ENCODE measurements around the gene SYNGR1. TPM values are rescaled to one million over a fixed set of nuclear protein-coding genes. Genes with fewer than 3 reads are reported as not detected.

The SYNGR1 gene
- total RNA-seq, 1 donor from 2014 or later, result 5.7 TPM

DNA sequence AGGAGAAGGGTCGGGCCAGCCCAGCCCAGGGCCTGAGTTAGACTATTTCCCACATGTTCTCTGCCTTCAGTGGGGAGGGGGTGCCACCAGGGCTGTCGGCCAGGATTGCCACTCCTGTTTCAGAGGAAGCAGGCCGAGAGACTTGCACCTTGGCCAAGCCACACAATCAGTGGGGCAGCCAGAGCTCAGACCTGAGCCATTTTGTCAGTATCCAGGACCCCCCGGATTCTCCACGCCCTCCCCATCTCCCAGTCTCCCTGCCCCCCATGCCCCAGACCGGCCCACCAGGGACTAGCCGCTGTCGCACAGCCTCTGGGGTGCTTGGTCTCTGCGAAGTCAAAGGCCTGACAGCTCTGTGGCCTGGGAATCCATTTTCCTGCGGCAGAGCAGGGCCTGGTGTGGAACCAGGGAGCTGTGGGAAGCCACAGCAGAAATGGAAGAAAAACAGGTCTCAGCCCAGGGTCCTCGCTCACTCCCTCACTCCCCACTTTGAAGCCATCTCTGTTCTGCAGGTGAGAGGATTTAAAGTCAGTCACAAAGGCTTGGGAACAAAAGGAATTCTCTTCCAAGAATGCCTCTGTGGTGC is 81.5 kb downstream of the SYNGR1 start:
- H3K9me3 ChIP-seq (ENCODE audit: control insufficient read depth in 3 of 3, low read length in 3 of 3), result no peaks in the 10 kb centered on the region
- H3K36me3 ChIP-seq (ENCODE audit: control insufficient read depth in 3 of 3, insufficient read depth in 3 of 3, low read length in 3 of 3), result peaks cover 38 to 47% (median 38%) of the 10 kb centered on the region in 3 donors
- H3K27me3 ChIP-seq (ENCODE audit: control insufficient read depth in 3 of 3, insufficient read depth in 3 of 3, low read length in 3 of 3), result no peaks in the 10 kb centered on the region
- H3K4me3 ChIP-seq (ENCODE audit: low read length in 3 of 3), result peak overlapping the region; percentile 8 to 46 (median 29)
- H3K9ac ChIP-seq (ENCODE audit: low read depth in 1 of 3, low read length in 3 of 3), result peak overlapping the region; percentile 85 to 89 (median 86)
- H3K4me1 ChIP-seq (ENCODE audit: control insufficient read depth in 3 of 3, insufficient read depth in 3 of 3, low read length in 3 of 3), result peaks cover 35 to 49% (median 42%) of the 10 kb centered on the region in 3 donors
- H3K27ac ChIP-seq (ENCODE audit: low read depth, low read length), result peak overlapping the region; percentile 99

GRCh38 chr22:39431821-39432251 is 82.0 kb downstream of the SYNGR1 start:
- no peaks in the 10 kb centered on the region for H3K27me3 ChIP-seq (ENCODE audit: control insufficient read depth in 3 of 3, insufficient read depth in 3 of 3, low read length in 3 of 3)
- H3K4me3 ChIP-seq (ENCODE audit: low read length in 3 of 3), result peak overlapping the region; percentile 29 to 63 (median 46)
- peak overlapping the region; percentile 85 to 89 (median 86) for H3K9ac ChIP-seq (ENCODE audit: low read depth in 1 of 3, low read length in 3 of 3)
- H3K9me3 ChIP-seq (ENCODE audit: control insufficient read depth in 3 of 3, low read length in 3 of 3), result no peaks in the 10 kb centered on the region
- H3K36me3 ChIP-seq (ENCODE audit: control insufficient read depth in 3 of 3, insufficient read depth in 3 of 3, low read length in 3 of 3), result peaks cover 33 to 42% (median 33%) of the 10 kb centered on the region in 3 donors
- H3K4me1 ChIP-seq (ENCODE audit: control insufficient read depth in 3 of 3, insufficient read depth in 3 of 3, low read length in 3 of 3), result peaks cover 35 to 48% (median 42%) of the 10 kb centered on the region in 3 donors
- peak overlapping the region; percentile 99 for H3K27ac ChIP-seq (ENCODE audit: low read depth, low read length)

- Histone ChIP-seq H3K9ac (ENCODE audit: low read depth in 1 of 3, low read length in 3 of 3) (peak overlapping the region; percentile 85 to 89 (median 86)), H3K4me3 (ENCODE audit: low read length in 3 of 3) (peak overlapping the region in 1 of 3 donors; percentile 63), H3K4me1 (ENCODE audit: control insufficient read depth in 3 of 3, insufficient read depth in 3 of 3, low read length in 3 of 3) (peaks cover 38 to 53% (median 45%) of the 10 kb centered on the region in 3 donors), H3K36me3 (ENCODE audit: control insufficient read depth in 3 of 3, insufficient read depth in 3 of 3, low read length in 3 of 3) (peaks cover 28 to 36% (median 28%) of the 10 kb centered on the region in 3 donors), H3K9me3 (ENCODE audit: control insufficient read depth in 3 of 3, low read length in 3 of 3) (no peaks in the 10 kb centered on the region), H3K27ac (ENCODE audit: low read depth, low read length) (peak overlapping the region; percentile 99), H3K27me3 (ENCODE audit: control insufficient read depth in 3 of 3, insufficient read depth in 3 of 3, low read length in 3 of 3) (no peaks in the 10 kb centered on the region)
Measured at GRCh38 chr22:39432361-39432811, 82.6 kb downstream of the SYNGR1 start.

GRCh38 chr22:39433476-39434242 is 83.9 kb downstream of the SYNGR1 start:
- H3K27me3 ChIP-seq (ENCODE audit: control insufficient read depth in 3 of 3, insufficient read depth in 3 of 3, low read length in 3 of 3), result peaks cover 0 to 4% (median 0%) of the 10 kb centered on the region in 3 donors
- peak overlapping the region; percentile 45 for H3K27ac ChIP-seq (ENCODE audit: low read depth, low read length)
- H3K9ac ChIP-seq (ENCODE audit: low read depth in 1 of 3, low read length in 3 of 3), result peak overlapping the region in 1 of 3 donors; percentile 57
- H3K4me3 ChIP-seq (ENCODE audit: low read length in 3 of 3), result no peak overlapping the region
- H3K9me3 ChIP-seq (ENCODE audit: control insufficient read depth in 3 of 3, low read length in 3 of 3), result no peaks in the 10 kb centered on the region
- H3K4me1 ChIP-seq (ENCODE audit: control insufficient read depth in 3 of 3, insufficient read depth in 3 of 3, low read length in 3 of 3), result peaks cover 42 to 58% (median 49%) of the 10 kb centered on the region in 3 donors
- H3K36me3 ChIP-seq (ENCODE audit: control insufficient read depth in 3 of 3, insufficient read depth in 3 of 3, low read length in 3 of 3), result peaks cover 15 to 26% (median 16%) of the 10 kb centered on the region in 3 donors

DNA sequence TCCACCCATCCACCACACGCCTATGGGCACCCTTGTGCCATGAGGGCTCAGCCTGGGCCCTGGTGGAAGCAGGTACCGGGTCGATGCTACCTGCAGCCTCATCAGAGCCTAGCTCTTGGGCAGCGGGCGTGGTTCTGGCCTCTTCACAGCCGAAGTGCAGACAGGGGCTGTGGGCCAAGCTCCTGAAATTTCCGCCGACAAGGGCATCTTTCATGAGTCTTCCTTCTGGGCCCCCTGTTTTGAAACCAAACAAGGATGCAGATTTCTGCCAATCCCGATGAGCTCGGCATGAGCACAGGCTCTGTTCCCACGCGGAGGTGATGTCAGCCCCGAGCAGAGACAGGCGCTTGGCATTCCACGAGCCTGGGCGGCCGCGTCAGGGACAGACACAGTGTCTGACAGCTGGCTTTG is 84.5 kb downstream of the SYNGR1 start:
- Histone ChIP-seq H3K27ac (ENCODE audit: low read depth, low read length) (peak overlapping the region; percentile 50), H3K9me3 (ENCODE audit: control insufficient read depth in 3 of 3, low read length in 3 of 3) (no peaks in the 10 kb centered on the region), H3K9ac (ENCODE audit: low read depth in 1 of 3, low read length in 3 of 3) (peak overlapping the region in 2 of 3 donors; percentile 68 to 74), H3K27me3 (ENCODE audit: control insufficient read depth in 3 of 3, insufficient read depth in 3 of 3, low read length in 3 of 3) (peaks cover 1 to 8% (median 4%) of the 10 kb centered on the region in 3 donors), H3K4me3 (ENCODE audit: low read length in 3 of 3) (no peak overlapping the region), H3K36me3 (ENCODE audit: control insufficient read depth in 3 of 3, insufficient read depth in 3 of 3, low read length in 3 of 3) (peaks cover 10 to 20% (median 11%) of the 10 kb centered on the region in 3 donors), H3K4me1 (ENCODE audit: control insufficient read depth in 3 of 3, insufficient read depth in 3 of 3, low read length in 3 of 3) (peaks cover 42 to 58% (median 49%) of the 10 kb centered on the region in 3 donors)

DNA sequence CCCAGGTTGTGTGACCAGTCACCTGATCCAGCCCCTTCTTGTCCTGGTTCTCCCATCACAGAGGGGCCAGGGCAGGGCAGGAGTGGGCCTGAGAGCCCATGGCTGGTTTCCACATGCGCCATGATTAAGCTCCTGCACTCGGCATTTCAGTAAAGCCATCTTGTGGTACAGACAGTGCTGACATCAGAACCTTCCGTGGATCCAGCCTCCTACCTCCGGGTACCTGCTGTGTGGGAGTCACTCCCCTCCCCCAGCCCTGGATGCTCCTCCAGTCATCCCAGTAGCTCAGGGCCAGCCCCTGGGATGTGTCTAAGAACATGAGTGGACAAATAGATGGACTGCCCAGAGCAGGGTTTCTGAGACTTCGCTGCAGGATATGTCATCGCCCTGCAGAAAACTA is 84.9 kb downstream of the SYNGR1 start:
- Histone ChIP-seq H3K9ac (ENCODE audit: low read depth in 1 of 3, low read length in 3 of 3) (peak overlapping the region in 2 of 3 donors; percentile 68 to 74), H3K4me1 (ENCODE audit: control insufficient read depth in 3 of 3, insufficient read depth in 3 of 3, low read length in 3 of 3) (peaks cover 42 to 58% (median 49%) of the 10 kb centered on the region in 3 donors), H3K36me3 (ENCODE audit: control insufficient read depth in 3 of 3, insufficient read depth in 3 of 3, low read length in 3 of 3) (peaks cover 9 to 19% (median 11%) of the 10 kb centered on the region in 3 donors), H3K9me3 (ENCODE audit: control insufficient read depth in 3 of 3, low read length in 3 of 3) (no peaks in the 10 kb centered on the region), H3K27me3 (ENCODE audit: control insufficient read depth in 3 of 3, insufficient read depth in 3 of 3, low read length in 3 of 3) (peaks cover 6 to 11% (median 6%) of the 10 kb centered on the region in 3 donors), H3K27ac (ENCODE audit: low read depth, low read length) (peak overlapping the region; percentile 50), H3K4me3 (ENCODE audit: low read length in 3 of 3) (no peak overlapping the region)

Small RNA genes lying within 50 kb of the gene (small RNA-seq; reads per million reads assigned to genes)
- gene SNORD43 (not detected), gene SNORD83A (1,500 reads per million, percentile 99 among the genes with 10 or more reads in this experiment), gene SNORD83B (not detected)

Other genes starting within 250 kb of the SYNGR1 start
- 4.7 TPM for gene CBX7, start 197.3 kb upstream of the SYNGR1 start, total RNA-seq
- 8.9 TPM for gene PDGFB, start 105.0 kb upstream of the SYNGR1 start, total RNA-seq
- 2,602 TPM for gene RPL3, start 30.4 kb upstream of the SYNGR1 start, total RNA-seq
- 12.0 TPM for gene TAB1, start 49.8 kb downstream of the SYNGR1 start, total RNA-seq
- 2.1 TPM for gene MGAT3, start 107.0 kb downstream of the SYNGR1 start, total RNA-seq
- gene MIEF1, start 152.3 kb downstream of the SYNGR1 start, total RNA-seq, result 10.4 TPM
- gene ATF4, start 170.6 kb downstream of the SYNGR1 start, total RNA-seq, result 136 TPM
- 27.7 TPM for gene RPS19BP1, start 182.8 kb downstream of the SYNGR1 start, total RNA-seq
- not detected for gene CACNA1I, start 220.8 kb downstream of the SYNGR1 start, total RNA-seq